ENCODE data around the gene ADAM29. TPM values are rescaled to one million over a fixed set of nuclear protein-coding genes. Genes with fewer than 3 reads are reported as not detected.
"Not testable (repeated sequence)": the region's sequence is repeated elsewhere in the genome, so short reads cannot be mapped to it uniquely, and the experiment has no call there.

The ADAM29 gene
- total RNA-seq, 1 donor from 2014 or later, result not detected

GRCh38 chr4:174999407-174999806 is 81.2 kb downstream of the ADAM29 start:
- no peaks in the 10 kb centered on the region for H3K36me3 Mint-ChIP-seq
- no peaks in the 10 kb centered on the region for H3K9me3 Mint-ChIP-seq
- H3K79me2 ChIP-seq (ENCODE audit: low read depth), result no peaks in the 10 kb centered on the region

GRCh38 chr4:175017751-175018150 is 99.6 kb downstream of the ADAM29 start:
- no peaks in the 10 kb centered on the region for H3K4me1 ChIP-seq
- H3K36me3 Mint-ChIP-seq, result no peaks in the 10 kb centered on the region
- H3K27ac ChIP-seq, result no peak overlapping the region
- H3K9me3 Mint-ChIP-seq, result no peaks in the 10 kb centered on the region
- H3K4me3 ChIP-seq, result no peak overlapping the region
- H4K20me1 ChIP-seq (ENCODE audit: low read depth), result no peaks in the 10 kb centered on the region
- H3K4me2 ChIP-seq, result no peak overlapping the region
- no peaks in the 10 kb centered on the region for H3K27me3 Mint-ChIP-seq (ENCODE audit: insufficient read depth, low read depth)
- H3K9me3 ChIP-seq (ENCODE audit: low read depth), result no peaks in the 10 kb centered on the region
- H2AFZ ChIP-seq (replicated peaks), result no peak overlapping the region
- no peaks in the 10 kb centered on the region for H3K36me3 ChIP-seq
- H3K27me3 ChIP-seq, result no peaks in the 10 kb centered on the region
- peaks cover 3% of the 10 kb centered on the region for H3K4me1 Mint-ChIP-seq
- H3K27ac Mint-ChIP-seq, result no peak overlapping the region
- TF ChIP-seq EZH2phosphoT487 (IDR thresholded peaks at IDR 0.05), result no peak
- no peak for TF ChIP-seq CTCF (IDR thresholded peaks at IDR 0.05)
- no peak for TF ChIP-seq EZH2 (IDR thresholded peaks at IDR 0.05)
- no peak for DNase-seq (ENCODE audit: low spot score)
- H3F3A ChIP-seq (ENCODE audit: low read depth), result no peaks in the 10 kb centered on the region
- no peaks in the 10 kb centered on the region for H3K79me2 ChIP-seq (ENCODE audit: low read depth)
- H3K9ac ChIP-seq, result no peak overlapping the region
- no peak overlapping the region for H3K4me3 Mint-ChIP-seq

More at GRCh38 chr4:174999407-174999806, 81.2 kb downstream of the ADAM29 start:
- H3K4me2 ChIP-seq, result no peak overlapping the region
- no peaks in the 10 kb centered on the region for H4K20me1 ChIP-seq (ENCODE audit: low read depth)
- H2AFZ ChIP-seq (replicated peaks), result no peak overlapping the region
- no peak for DNase-seq (ENCODE audit: low spot score)
- no peak overlapping the region for H3K9ac ChIP-seq
- Mint-ChIP-seq H3K27ac (no peak overlapping the region), H3K4me3 (no peak overlapping the region), H3K4me1 (no peaks in the 10 kb centered on the region), H3K27me3 (ENCODE audit: insufficient read depth, low read depth) (no peaks in the 10 kb centered on the region)
- H3K27me3 ChIP-seq, result no peaks in the 10 kb centered on the region
- H3K36me3 ChIP-seq, result no peaks in the 10 kb centered on the region
- TF ChIP-seq CTCF (IDR thresholded peaks at IDR 0.05) (no peak), EZH2phosphoT487 (IDR thresholded peaks at IDR 0.05) (no peak), EZH2 (IDR thresholded peaks at IDR 0.05) (no peak)
- no peak overlapping the region for H3K4me3 ChIP-seq
- H3K27ac ChIP-seq, result no peak overlapping the region
- no peaks in the 10 kb centered on the region for H3K9me3 ChIP-seq (ENCODE audit: low read depth)
- H3K4me1 ChIP-seq, result no peaks in the 10 kb centered on the region
- H3F3A ChIP-seq (ENCODE audit: low read depth), result no peaks in the 10 kb centered on the region

- H3K27ac Mint-ChIP-seq; H2AFZ ChIP-seq (replicated peaks): not testable (repeated sequence)
Observed at GRCh38 chr4:175019447-175019846, 101.3 kb downstream of the ADAM29 start.

More at GRCh38 chr4:175019447-175019846, 101.3 kb downstream of the ADAM29 start:
- H3K27ac ChIP-seq; H3K4me3 ChIP-seq; H3F3A ChIP-seq (ENCODE audit: low read depth); DNase-seq (ENCODE audit: low spot score); H3K36me3 Mint-ChIP-seq; H3K4me1 Mint-ChIP-seq; H3K36me3 ChIP-seq; H3K9me3 ChIP-seq (ENCODE audit: low read depth); H3K4me3 Mint-ChIP-seq; H3K79me2 ChIP-seq (ENCODE audit: low read depth); H3K4me2 ChIP-seq; H3K27me3 Mint-ChIP-seq (ENCODE audit: insufficient read depth, low read depth); H3K9me3 Mint-ChIP-seq; H4K20me1 ChIP-seq (ENCODE audit: low read depth); H3K4me1 ChIP-seq; H3K27me3 ChIP-seq; H3K9ac ChIP-seq: not testable (repeated sequence)

Small RNAs within 50 kb of the gene (small RNA-seq; reads per million reads assigned to genes)
- not detected for gene AC105914.1

Other genes starting within 250 kb of the ADAM29 start
- gene GLRA3, start 89.1 kb upstream of the ADAM29 start, total RNA-seq (ENCODE audit: low replicate concordance), result not detected in 2 replicates

Data from neural progenitor cell (in vitro differentiated cells).